Measurements from ENCODE around the gene ARHGEF1.

- TF ChIP-seq EZH2 (IDR thresholded peaks at IDR 0.05; ENCODE audit: borderline replicate concordance, insufficient read depth, low read depth, low read length, poor library complexity, severe bottlenecking) = no peak
- TF ChIP-seq, protein P1, sequence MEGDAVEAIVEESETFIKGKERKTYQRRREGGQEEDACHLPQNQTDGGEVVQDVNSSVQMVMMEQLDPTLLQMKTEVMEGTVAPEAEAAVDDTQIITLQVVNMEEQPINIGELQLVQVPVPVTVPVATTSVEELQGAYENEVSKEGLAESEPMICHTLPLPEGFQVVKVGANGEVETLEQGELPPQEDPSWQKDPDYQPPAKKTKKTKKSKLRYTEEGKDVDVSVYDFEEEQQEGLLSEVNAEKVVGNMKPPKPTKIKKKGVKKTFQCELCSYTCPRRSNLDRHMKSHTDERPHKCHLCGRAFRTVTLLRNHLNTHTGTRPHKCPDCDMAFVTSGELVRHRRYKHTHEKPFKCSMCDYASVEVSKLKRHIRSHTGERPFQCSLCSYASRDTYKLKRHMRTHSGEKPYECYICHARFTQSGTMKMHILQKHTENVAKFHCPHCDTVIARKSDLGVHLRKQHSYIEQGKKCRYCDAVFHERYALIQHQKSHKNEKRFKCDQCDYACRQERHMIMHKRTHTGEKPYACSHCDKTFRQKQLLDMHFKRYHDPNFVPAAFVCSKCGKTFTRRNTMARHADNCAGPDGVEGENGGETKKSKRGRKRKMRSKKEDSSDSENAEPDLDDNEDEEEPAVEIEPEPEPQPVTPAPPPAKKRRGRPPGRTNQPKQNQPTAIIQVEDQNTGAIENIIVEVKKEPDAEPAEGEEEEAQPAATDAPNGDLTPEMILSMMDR (IDR thresholded peaks at IDR 0.05) = no peak
Observed at GRCh38 chr19:41927497-41928192, 44.7 kb downstream of the ARHGEF1 start.
